Stimulated activated CD4-positive, alpha-beta T cell treated with anti-CD3 and anti-CD28 coated beads, Interleukin-4, amount 100 ng/mL, for 1 hour (primary cell): Measurements from ENCODE around the gene NDUFA8.

Source experiments
- DNase-seq: peaks from one replicate; pipeline ENCODE4 v3.0.0-alpha.2; 2020

The NDUFA8 gene

GRCh38 chr9:122183501-122183900 lies 23.9 kb upstream of the NDUFA8 start:
- DNase-seq: no peak

GRCh38 chr9:122180633-122181032 lies 21.1 kb upstream of the NDUFA8 start:
- DNase-seq: no peak

- DNase-seq: no peak
Measured at GRCh38 chr9:122179690-122180074, 20.1 kb upstream of the NDUFA8 start.

- DNase-seq: no peak
Measured at GRCh38 chr9:122179054-122179689, 19.6 kb upstream of the NDUFA8 start.

- DNase-seq: no peak
Measured at GRCh38 chr9:122176916-122177315, 17.3 kb upstream of the NDUFA8 start.

- DNase-seq: no peak
Measured at GRCh38 chr9:122173670-122174069, 14.1 kb upstream of the NDUFA8 start.

GRCh38 chr9:122172131-122172530 lies 12.6 kb upstream of the NDUFA8 start:
- DNase-seq: no peak

- no peak for DNase-seq
Measured at GRCh38 chr9:122168356-122168755, 8.8 kb upstream of the NDUFA8 start.

GRCh38 chr9:122164286-122164685 lies 4.7 kb upstream of the NDUFA8 start:
- DNase-seq: no peak

GRCh38 chr9:122162415-122162814 lies 2.8 kb upstream of the NDUFA8 start:
- no peak for DNase-seq

GRCh38 chr9:122159925-122160246 lies 307 bp upstream of the NDUFA8 start:
- no peak for DNase-seq

- peak; percentile 26 for DNase-seq
Measured at GRCh38 chr9:122158202-122158601, 1.4 kb downstream of the NDUFA8 start.

GRCh38 chr9:122155796-122156195 lies 3.8 kb downstream of the NDUFA8 start:
- no peak for DNase-seq

GRCh38 chr9:122151267-122151828 lies 8.2 kb downstream of the NDUFA8 start:
- no peak for DNase-seq

- DNase-seq: no peak
Measured at GRCh38 chr9:122145592-122145863, 14.1 kb downstream of the NDUFA8 start.

- DNase-seq: no peak
Measured at GRCh38 chr9:122144836-122145591, 14.6 kb downstream of the NDUFA8 start.

GRCh38 chr9:122143876-122144405 lies 15.6 kb downstream of the NDUFA8 start:
- no peak for DNase-seq

GRCh38 chr9:122143296-122143695 lies 16.3 kb downstream of the NDUFA8 start:
- no peak for DNase-seq

GRCh38 chr9:122141671-122142070 lies 17.9 kb downstream of the NDUFA8 start:
- DNase-seq: no peak

GRCh38 chr9:122140368-122141193 lies 19.0 kb downstream of the NDUFA8 start:
- DNase-seq: no peak

- no peak for DNase-seq
Measured at GRCh38 chr9:122138560-122139268, 20.9 kb downstream of the NDUFA8 start.

GRCh38 chr9:122135529-122135859 lies 24.1 kb downstream of the NDUFA8 start:
- no peak for DNase-seq
